DND-41 (cell line): ENCODE data around the gene PDHA1.

ENCODE experiments used
- CTCF ChIP-seq: IDR thresholded peaks from 2 replicates; pipeline ENCODE4 v1.5.1; 2012; ENCODE audit warnings: borderline replicate concordance, low read length, moderate library complexity, mild to moderate bottlenecking; ENCODE audit not compliant: poor library complexity, severe bottlenecking; ENCODE audit errors: extremely low read depth
- EZH2 ChIP-seq: IDR thresholded peaks from 3 replicates; pipeline ENCODE4 v1.6.1; 2012; ENCODE audit warnings: borderline replicate concordance, low read depth, mild to moderate bottlenecking, moderate library complexity, low read length, inconsistent platforms; ENCODE audit not compliant: severe bottlenecking

- TF ChIP-seq CTCF (no peak), EZH2 (no peak)
Measured at GRCh38 chrX:19360903-19361302, 17.2 kb downstream of the PDHA1 start.
